HL-60 (cell line): Measurements from ENCODE around the gene MFSD6.

Source experiments
- DNase-seq, 2 experiments: peaks; one replicate each; pipeline ENCODE4 v3.0.0-alpha.2; 2010 to 2020; ENCODE audit warnings: low read depth in 1 of 2, low spot score in 1 of 2
- H3K27ac ChIP-seq: fragments of 250-450 bp; sonication (Bioruptor Pico); replicated peaks from 2 replicates; pipeline ENCODE4 v1.5.1; 2020; ENCODE audit warnings: mild to moderate bottlenecking, moderate library complexity
- H3K27me3 ChIP-seq: fragments of 250-450 bp; sonication (Bioruptor Pico); 2 replicates; pipeline ENCODE4 v1.5.1; 2021; ENCODE audit warnings: mild to moderate bottlenecking, moderate library complexity; ENCODE audit not compliant: insufficient read depth, poor library complexity, severe bottlenecking
- H3K4me3 ChIP-seq: replicated peaks from 2 replicates; pipeline ENCODE4 v1.5.1; 2011; ENCODE audit warnings: mild to moderate bottlenecking, control low read depth, low read length; ENCODE audit not compliant: insufficient read depth
- CTCF ChIP-seq: IDR thresholded peaks from one replicate; pipeline ENCODE4 v1.5.1; 2011; ENCODE audit warnings: low read length, control low read depth, inconsistent platforms; ENCODE audit not compliant: insufficient read depth
- GABPA ChIP-seq: IDR thresholded peaks from 2 replicates; pipeline ENCODE4 v1.6.1; 2012; ENCODE audit warnings: low read depth
- POLR2AphosphoS5 ChIP-seq: IDR thresholded peaks from 2 replicates; pipeline ENCODE4 v1.6.1; 2012; ENCODE audit warnings: low read depth
- REST ChIP-seq: IDR thresholded peaks from 2 replicates; pipeline ENCODE4 v1.6.1; 2012; ENCODE audit warnings: low read depth; ENCODE audit not compliant: insufficient replicate concordance
- SPI1 ChIP-seq: IDR thresholded peaks from 2 replicates; pipeline ENCODE4 v1.6.1; 2012; ENCODE audit warnings: low read depth, mild to moderate bottlenecking, borderline replicate concordance

MFSD6 gene

GRCh38 chr2:190408538-190409271 is 550 bp downstream of the MFSD6 start:
- Histone ChIP-seq H3K27ac (no peak overlapping the region), H3K4me3 (peak overlapping the region; percentile 62), H3K27me3 (peaks cover 21% of the 10 kb centered on the region)
- peak; percentile 89 for TF ChIP-seq SPI1
- TF ChIP-seq POLR2AphosphoS5: no peak
- TF ChIP-seq GABPA: no peak
- no peak for TF ChIP-seq CTCF
- TF ChIP-seq REST: no peak
- DNase-seq: peak; percentile 34 to 43

- no peak for DNase-seq
- Histone ChIP-seq H3K27ac (no peak overlapping the region), H3K27me3 (peaks cover 21% of the 10 kb centered on the region), H3K4me3 (no peak overlapping the region)
- TF ChIP-seq REST (no peak), POLR2AphosphoS5 (no peak), SPI1 (no peak), GABPA (no peak), CTCF (no peak)
These were observed 1.5 kb downstream of the MFSD6 start for GRCh38 chr2:190409616-190410015.

- DNase-seq: peak; percentile 50 to 70
- Histone ChIP-seq H3K27me3 (peaks cover 21% of the 10 kb centered on the region), H3K27ac (no peak overlapping the region), H3K4me3 (no peak overlapping the region)
- TF ChIP-seq GABPA: no peak
These were observed 2.0 kb downstream of the MFSD6 start for GRCh38 chr2:190410166-190410565.

- no peak for TF ChIP-seq CTCF
- no peak for TF ChIP-seq REST
- TF ChIP-seq POLR2AphosphoS5: no peak
- TF ChIP-seq GABPA: no peak
- no peak for TF ChIP-seq SPI1
- no peak overlapping the region for H3K27ac ChIP-seq
- no peak overlapping the region for H3K4me3 ChIP-seq
- no peak for DNase-seq
- peaks cover 9% of the 10 kb centered on the region for H3K27me3 ChIP-seq
These were observed 4.8 kb downstream of the MFSD6 start for GRCh38 chr2:190412966-190413365.
